ENCODE measurements around the gene TPSG1. TPM values are rescaled to one million over a fixed set of nuclear protein-coding genes. Genes with fewer than 3 reads are reported as not detected.
"Not testable (repeated sequence)": the region's sequence is repeated elsewhere in the genome, so short reads cannot be mapped to it uniquely, and the experiment has no call there.

The TPSG1 gene
- total RNA-seq, 2 donors from 2014 or later: not detected

- 57 to 68% methylated on average over 9 of the region's 9 CpGs for WGBS, 2 donors
- peak in 1 of 4 donors; percentile 1 for DNase-seq
- Histone ChIP-seq H3K9me3 (no peaks in the 10 kb centered on the region), H3K27me3 (no peaks in the 10 kb centered on the region), H3K36me3 (replicated peaks in 1 of 2; ENCODE audit: insufficient read depth in 1 of 2, low read depth in 2 of 2) (no peaks in the 10 kb centered on the region), H3K27ac (no peak overlapping the region), H3K4me1 (no peaks in the 10 kb centered on the region), H3K4me3 (no peak overlapping the region)
- no peak for TF ChIP-seq POLR2A (IDR thresholded peaks at IDR 0.05)
- TF ChIP-seq CTCF (IDR thresholded peaks at IDR 0.05): no peak
- no peak for ATAC-seq
- intact Hi-C loops (cut with DNase I): no loop called here
Measured at GRCh38 chr16:1237990-1238389, 12.9 kb upstream of the TPSG1 start.

- H3K4me3 ChIP-seq; H3K27me3 ChIP-seq; H3K27ac ChIP-seq; H3K36me3 ChIP-seq (replicated peaks in 1 of 2; ENCODE audit: insufficient read depth in 1 of 2, low read depth in 2 of 2); DNase-seq; H3K4me1 ChIP-seq; H3K9me3 ChIP-seq; intact Hi-C loops (cut with DNase I): not testable (repeated sequence)
- WGBS, 2 donors: no CpG with 5 or more reads among the region's 29 CpGs
- peak; percentile 82 for ATAC-seq
Measured at GRCh38 chr16:1236659-1237058, 11.6 kb upstream of the TPSG1 start.

GRCh38 chr16:1232049-1232748 is 7.1 kb upstream of the TPSG1 start:
- H3K27me3 ChIP-seq; intact Hi-C loops (cut with DNase I); ATAC-seq; H3K4me3 ChIP-seq; H3K4me1 ChIP-seq; H3K36me3 ChIP-seq (replicated peaks in 1 of 2; ENCODE audit: insufficient read depth in 1 of 2, low read depth in 2 of 2); DNase-seq; H3K27ac ChIP-seq; H3K9me3 ChIP-seq: not testable (repeated sequence)
- no CpG with 5 or more reads among the region's 47 CpGs for WGBS, 2 donors

- H3K36me3 ChIP-seq (replicated peaks in 1 of 2; ENCODE audit: insufficient read depth in 1 of 2, low read depth in 2 of 2); intact Hi-C loops (cut with DNase I); H3K27ac ChIP-seq; H3K4me3 ChIP-seq; ATAC-seq; H3K4me1 ChIP-seq; DNase-seq; H3K9me3 ChIP-seq; H3K27me3 ChIP-seq: not testable (repeated sequence)
- whole genome bisulfite sequencing, 2 donors: 70 to 80% methylated on average over 1 to 3 of the region's 7 CpGs
Measured at GRCh38 chr16:1231301-1231700, 6.2 kb upstream of the TPSG1 start.

GRCh38 chr16:1230471-1231212 is 5.6 kb upstream of the TPSG1 start:
- H3K27me3 ChIP-seq; ATAC-seq; H3K4me3 ChIP-seq; H3K27ac ChIP-seq; intact Hi-C loops (cut with DNase I); H3K9me3 ChIP-seq; H3K4me1 ChIP-seq; H3K36me3 ChIP-seq (replicated peaks in 1 of 2; ENCODE audit: insufficient read depth in 1 of 2, low read depth in 2 of 2); DNase-seq: not testable (repeated sequence)
- 0 to 58% methylated on average over 1 to 17 of the region's 17 CpGs for WGBS, 2 donors

- no CpG with 5 or more reads among the region's 11 CpGs for WGBS, 2 donors
- ATAC-seq; H3K36me3 ChIP-seq (replicated peaks in 1 of 2; ENCODE audit: insufficient read depth in 1 of 2, low read depth in 2 of 2); H3K27ac ChIP-seq; H3K9me3 ChIP-seq; H3K27me3 ChIP-seq; H3K4me1 ChIP-seq; H3K4me3 ChIP-seq; intact Hi-C loops (cut with DNase I); DNase-seq: not testable (repeated sequence)
Measured at GRCh38 chr16:1230084-1230470, 5.0 kb upstream of the TPSG1 start, which contains the start of gene TPSB2. TPSB2 (minus strand) TSS chr16:1230184; CDS start chr16:1229951, 233 bp downstream.

GRCh38 chr16:1229476-1229875 is 4.4 kb upstream of the TPSG1 start:
- DNase-seq; H3K36me3 ChIP-seq (replicated peaks in 1 of 2; ENCODE audit: insufficient read depth in 1 of 2, low read depth in 2 of 2); ATAC-seq; H3K27me3 ChIP-seq; H3K4me3 ChIP-seq; H3K9me3 ChIP-seq; intact Hi-C loops (cut with DNase I); H3K27ac ChIP-seq; H3K4me1 ChIP-seq: not testable (repeated sequence)
- WGBS, 2 donors: no CpG with 5 or more reads among the region's 13 CpGs

- ATAC-seq; H3K4me3 ChIP-seq; H3K36me3 ChIP-seq (replicated peaks in 1 of 2; ENCODE audit: insufficient read depth in 1 of 2, low read depth in 2 of 2); H3K27me3 ChIP-seq; H3K9me3 ChIP-seq; H3K27ac ChIP-seq; intact Hi-C loops (cut with DNase I); H3K4me1 ChIP-seq; DNase-seq: not testable (repeated sequence)
- 57 to 72% methylated on average over 3 to 6 of the region's 7 CpGs for WGBS, 2 donors
Measured at GRCh38 chr16:1228227-1228626, 3.2 kb upstream of the TPSG1 start.

GRCh38 chr16:1226692-1227091 is 1.6 kb upstream of the TPSG1 start:
- DNase-seq; H3K27ac ChIP-seq; intact Hi-C loops (cut with DNase I); H3K27me3 ChIP-seq; H3K4me3 ChIP-seq; H3K4me1 ChIP-seq; ATAC-seq; H3K36me3 ChIP-seq (replicated peaks in 1 of 2; ENCODE audit: insufficient read depth in 1 of 2, low read depth in 2 of 2); H3K9me3 ChIP-seq: not testable (repeated sequence)
- WGBS, 2 donors: 40% methylated on average over 5 of the region's 14 CpGs; no CpG with 5 or more reads in 1 of the 2 donors

- DNase-seq; H3K9me3 ChIP-seq; ATAC-seq; H3K27ac ChIP-seq; intact Hi-C loops (cut with DNase I); H3K27me3 ChIP-seq; H3K4me3 ChIP-seq; H3K4me1 ChIP-seq; H3K36me3 ChIP-seq (replicated peaks in 1 of 2; ENCODE audit: insufficient read depth in 1 of 2, low read depth in 2 of 2): not testable (repeated sequence)
- 31 to 58% methylated on average over 8 to 24 of the region's 24 CpGs for WGBS, 2 donors
Measured at GRCh38 chr16:1225728-1226311, 752 bp upstream of the TPSG1 start.
